HUES64 (cell line): ENCODE data around the gene BTD.

ENCODE experiments used
- H3K27ac ChIP-seq: 2 replicates; pipeline ENCODE4 v1.7.0; 2013; ENCODE audit warnings: low read depth, low read length, inconsistent platforms
- H3K27me3 ChIP-seq: 2 replicates; pipeline ENCODE4 v1.6.1; 2013; ENCODE audit warnings: mild to moderate bottlenecking, low read length; ENCODE audit not compliant: insufficient read depth
- H3K36me3 ChIP-seq: 2 replicates; pipeline ENCODE4 v1.6.1; 2013; ENCODE audit warnings: mild to moderate bottlenecking, low read length; ENCODE audit not compliant: insufficient read depth
- H3K4me1 ChIP-seq: 2 replicates; pipeline ENCODE4 v1.6.1; 2013; ENCODE audit warnings: mild to moderate bottlenecking, low read length, moderate library complexity; ENCODE audit not compliant: insufficient read depth
- H3K4me3 ChIP-seq: 2 replicates; pipeline ENCODE4 v1.5.1; 2013; ENCODE audit warnings: mild to moderate bottlenecking, low read length, moderate library complexity
- H3K9ac ChIP-seq: 2 replicates; pipeline ENCODE4 v1.6.1; 2013; ENCODE audit warnings: mild to moderate bottlenecking, low read depth, low read length
- H3K9me3 ChIP-seq: 2 replicates; pipeline ENCODE4 v1.6.1; 2013; ENCODE audit warnings: low read depth, low read length; ENCODE audit not compliant: insufficient read depth
- WGBS: fragments of 150-250, 120-280 bp; methylation state at CpG from one replicate; pipeline ENCODE4 v1.1.7; 2013; ENCODE audit warnings: missing lambda C conversion rate; 5-methylcytosine and 5-hydroxymethylcytosine counted together

BTD gene

DNA sequence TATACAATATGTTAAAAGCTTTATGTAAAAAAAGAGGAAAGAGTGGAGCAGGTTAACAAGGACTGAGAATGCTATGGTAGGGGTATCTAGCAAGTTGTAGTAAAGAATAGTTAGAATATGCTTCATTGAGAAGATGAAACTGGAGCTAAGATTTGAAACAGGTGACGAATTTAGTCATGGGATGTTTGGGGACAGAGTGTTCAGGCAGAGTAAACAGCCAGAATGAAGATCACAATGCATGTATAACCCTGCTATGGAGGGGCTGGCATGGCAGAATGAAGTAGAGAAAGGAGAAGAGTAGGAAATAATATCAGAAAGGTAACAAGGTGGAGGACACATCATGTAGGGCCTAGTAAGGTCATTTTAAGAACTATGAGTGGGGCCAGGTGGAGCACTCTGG lies 72.0 kb downstream of the BTD start:
- no peak overlapping the region for H3K4me3 ChIP-seq
- H3K27ac ChIP-seq: no peak overlapping the region
- WGBS: 92% methylated on average over 1 of the region's 1 CpG
- H3K9me3 ChIP-seq: no peaks in the 10 kb centered on the region
- no peaks in the 10 kb centered on the region for H3K27me3 ChIP-seq
- peaks cover 81% of the 10 kb centered on the region for H3K36me3 ChIP-seq
- H3K9ac ChIP-seq: no peak overlapping the region
- peaks cover 11% of the 10 kb centered on the region; the same call in 1 of the 2 replicates for H3K4me1 ChIP-seq

DNA sequence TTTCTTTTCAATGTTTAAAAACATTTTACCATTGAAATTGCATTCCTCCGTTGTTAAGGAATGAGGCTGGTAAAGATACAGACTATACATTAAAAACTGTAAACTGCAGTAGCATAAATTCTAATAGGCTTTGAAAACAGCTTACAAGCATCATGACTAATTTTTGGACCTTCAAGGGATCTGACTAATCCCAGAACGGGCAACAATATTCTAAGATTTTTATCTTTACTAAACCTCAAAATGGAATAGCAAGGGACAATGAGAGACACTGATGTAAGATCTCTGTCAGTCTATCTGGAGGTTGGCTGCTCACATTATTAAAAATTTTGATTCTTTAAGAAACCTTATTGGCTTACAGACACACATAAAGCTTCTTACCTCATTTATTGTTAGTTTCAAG lies 74.7 kb downstream of the BTD start:
- Histone ChIP-seq H3K9me3 (no peaks in the 10 kb centered on the region), H3K4me1 (no peaks in the 10 kb centered on the region), H3K27ac (no peak overlapping the region), H3K9ac (no peak overlapping the region), H3K27me3 (no peaks in the 10 kb centered on the region), H3K4me3 (no peak overlapping the region), H3K36me3 (peaks cover 75% of the 10 kb centered on the region)
- 100% methylated on average over 1 of the region's 2 CpGs for WGBS

DNA sequence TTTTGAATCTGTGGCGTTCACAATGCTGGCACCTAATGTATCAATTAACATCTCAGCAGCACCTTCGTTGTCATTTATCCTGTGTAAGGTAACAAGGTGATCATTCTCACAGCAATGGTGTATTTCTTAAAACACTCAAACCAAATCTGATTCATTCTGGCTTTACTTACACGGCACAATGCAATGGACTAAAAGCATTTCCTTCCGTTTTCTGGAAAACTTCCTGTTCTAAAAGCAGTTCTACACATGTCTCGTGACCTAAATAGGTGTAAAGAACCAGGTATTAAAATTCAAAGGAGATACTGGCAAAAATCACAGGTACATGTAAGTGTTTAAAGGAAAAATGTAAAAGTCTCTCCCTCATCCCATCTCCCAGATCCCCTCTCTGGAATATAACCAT lies 77.8 kb downstream of the BTD start:
- Histone ChIP-seq H3K36me3 (peaks cover 81% of the 10 kb centered on the region), H3K27ac (no peak overlapping the region), H3K4me3 (no peak overlapping the region), H3K9me3 (no peaks in the 10 kb centered on the region), H3K4me1 (no peaks in the 10 kb centered on the region), H3K9ac (no peak overlapping the region), H3K27me3 (no peaks in the 10 kb centered on the region)
- WGBS: 96% methylated on average over 5 of the region's 5 CpGs

GRCh38 chr3:15681668-15682067 lies 80.1 kb downstream of the BTD start:
- Histone ChIP-seq H3K4me1 (no peaks in the 10 kb centered on the region), H3K9ac (no peak overlapping the region), H3K36me3 (peaks cover 83% of the 10 kb centered on the region), H3K27ac (no peak overlapping the region), H3K4me3 (no peak overlapping the region), H3K27me3 (no peaks in the 10 kb centered on the region), H3K9me3 (no peaks in the 10 kb centered on the region)
- WGBS: 100% methylated on average over 2 of the region's 2 CpGs

- H3K27ac ChIP-seq: no peak overlapping the region
- no peaks in the 10 kb centered on the region for H3K4me1 ChIP-seq
- H3K9ac ChIP-seq: no peak overlapping the region
- H3K4me3 ChIP-seq: no peak overlapping the region
- WGBS: 94% methylated on average over 2 of the region's 3 CpGs
- H3K36me3 ChIP-seq: peaks cover 80% of the 10 kb centered on the region
- no peaks in the 10 kb centered on the region for H3K9me3 ChIP-seq
- H3K27me3 ChIP-seq: no peaks in the 10 kb centered on the region
Measured at GRCh38 chr3:15682561-15683185, 81.1 kb downstream of the BTD start.

DNA sequence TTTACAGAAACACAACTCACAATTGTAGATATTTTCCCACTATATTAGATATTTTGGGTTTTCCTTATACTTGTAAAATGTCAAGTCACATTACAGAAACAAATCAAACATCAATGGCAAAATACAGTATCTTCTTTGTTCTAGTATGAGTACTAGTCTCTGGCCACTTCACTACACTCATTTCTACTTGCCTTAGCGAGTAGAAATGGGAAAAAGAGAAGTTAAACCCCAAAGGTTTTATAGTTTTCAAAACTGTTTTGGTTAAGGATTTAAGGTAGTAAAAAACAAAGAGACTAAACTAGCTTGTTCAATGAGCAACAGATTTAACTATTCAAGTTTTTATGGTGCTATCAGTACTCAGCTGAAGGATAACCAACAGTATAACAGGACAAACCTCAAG lies 81.7 kb downstream of the BTD start:
- H3K27me3 ChIP-seq: no peaks in the 10 kb centered on the region
- H3K27ac ChIP-seq: no peak overlapping the region
- H3K4me3 ChIP-seq: no peak overlapping the region
- peaks cover 80% of the 10 kb centered on the region for H3K36me3 ChIP-seq
- WGBS: no CpG with 5 or more reads among the region's 1 CpG
- H3K4me1 ChIP-seq: no peaks in the 10 kb centered on the region
- no peaks in the 10 kb centered on the region for H3K9me3 ChIP-seq
- no peak overlapping the region for H3K9ac ChIP-seq

DNA sequence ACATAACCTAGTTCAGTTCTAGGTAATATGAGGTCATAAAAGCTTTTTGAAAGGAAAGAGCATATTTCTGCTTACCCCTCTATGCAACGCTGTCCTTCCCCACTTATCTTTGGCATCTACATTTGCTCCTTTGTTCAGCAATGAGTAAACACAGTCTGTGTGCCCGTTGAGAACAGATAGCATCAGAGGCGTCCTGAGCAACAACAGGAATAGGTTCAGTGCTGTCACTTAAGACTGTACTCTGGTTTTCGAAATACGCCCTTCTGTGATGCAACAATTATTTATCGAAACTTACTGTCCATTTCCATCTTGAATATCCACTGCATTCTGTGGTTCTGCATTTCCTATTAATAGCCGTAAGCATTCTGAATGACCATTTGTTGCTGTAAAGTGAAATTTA lies 84.4 kb downstream of the BTD start:
- H3K4me3 ChIP-seq: no peak overlapping the region
- H3K9ac ChIP-seq: no peak overlapping the region
- peaks cover 89% of the 10 kb centered on the region for H3K36me3 ChIP-seq
- no peaks in the 10 kb centered on the region for H3K27me3 ChIP-seq
- 94% methylated on average over 6 of the region's 7 CpGs for WGBS
- no peak overlapping the region for H3K27ac ChIP-seq
- no peaks in the 10 kb centered on the region for H3K4me1 ChIP-seq
- H3K9me3 ChIP-seq: no peaks in the 10 kb centered on the region

DNA sequence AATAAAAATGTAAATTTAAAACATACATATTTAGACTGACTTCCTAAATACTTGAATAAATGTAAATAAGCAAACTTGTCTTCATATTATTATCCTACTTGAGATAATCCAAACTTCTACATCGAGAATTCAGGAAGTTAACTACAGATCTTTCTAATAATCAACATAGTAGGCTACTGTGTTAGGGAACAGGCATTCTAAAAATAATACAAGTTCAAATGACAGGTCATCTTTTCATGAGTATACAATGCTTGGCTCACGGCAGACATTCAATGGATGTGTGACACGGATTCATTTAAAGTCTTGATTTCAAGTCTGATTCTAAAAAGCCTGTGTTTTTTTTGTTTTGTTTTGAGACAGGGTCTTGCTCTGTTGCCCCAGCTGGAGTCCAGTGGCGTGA lies 88.7 kb downstream of the BTD start:
- H3K9me3 ChIP-seq: no peaks in the 10 kb centered on the region
- no peaks in the 10 kb centered on the region for H3K27me3 ChIP-seq
- no peak overlapping the region for H3K27ac ChIP-seq
- H3K4me3 ChIP-seq: no peak overlapping the region
- peaks cover 86% of the 10 kb centered on the region for H3K36me3 ChIP-seq
- no peak overlapping the region for H3K9ac ChIP-seq
- H3K4me1 ChIP-seq: no peaks in the 10 kb centered on the region
- WGBS: 96% methylated on average over 4 of the region's 4 CpGs

- Histone ChIP-seq H3K9ac (no peak overlapping the region), H3K9me3 (no peaks in the 10 kb centered on the region), H3K36me3 (peaks cover 85% of the 10 kb centered on the region), H3K4me3 (no peak overlapping the region), H3K27me3 (no peaks in the 10 kb centered on the region), H3K4me1 (no peaks in the 10 kb centered on the region), H3K27ac (no peak overlapping the region)
- WGBS: 98% methylated on average over 5 of the region's 5 CpGs
Measured at GRCh38 chr3:15690748-15691147, 89.2 kb downstream of the BTD start.

DNA sequence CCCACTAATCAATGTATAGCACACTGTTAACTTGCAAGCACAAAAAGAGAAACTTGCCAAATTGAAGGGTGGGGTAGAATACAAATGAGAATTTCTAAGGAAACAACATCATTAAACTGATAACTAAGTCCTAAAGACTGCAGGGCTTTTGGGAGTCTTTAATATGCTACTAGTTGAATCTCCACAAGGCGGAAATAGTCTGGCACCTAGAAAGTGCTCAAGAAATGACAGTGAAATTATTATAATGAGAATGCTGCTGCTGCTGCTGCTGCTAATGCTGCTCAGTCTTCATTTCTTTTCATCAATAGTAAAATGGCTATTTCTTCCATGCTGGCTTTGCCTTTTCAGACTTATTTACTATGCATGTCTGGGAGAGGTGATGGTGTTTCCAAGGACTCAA lies 91.8 kb downstream of the BTD start:
- Histone ChIP-seq H3K4me3 (no peak overlapping the region), H3K9me3 (no peaks in the 10 kb centered on the region), H3K9ac (no peak overlapping the region), H3K27ac (no peak overlapping the region), H3K27me3 (no peaks in the 10 kb centered on the region), H3K4me1 (no peaks in the 10 kb centered on the region), H3K36me3 (peaks cover 62% of the 10 kb centered on the region)
- no CpG with 5 or more reads among the region's 1 CpG for WGBS

DNA sequence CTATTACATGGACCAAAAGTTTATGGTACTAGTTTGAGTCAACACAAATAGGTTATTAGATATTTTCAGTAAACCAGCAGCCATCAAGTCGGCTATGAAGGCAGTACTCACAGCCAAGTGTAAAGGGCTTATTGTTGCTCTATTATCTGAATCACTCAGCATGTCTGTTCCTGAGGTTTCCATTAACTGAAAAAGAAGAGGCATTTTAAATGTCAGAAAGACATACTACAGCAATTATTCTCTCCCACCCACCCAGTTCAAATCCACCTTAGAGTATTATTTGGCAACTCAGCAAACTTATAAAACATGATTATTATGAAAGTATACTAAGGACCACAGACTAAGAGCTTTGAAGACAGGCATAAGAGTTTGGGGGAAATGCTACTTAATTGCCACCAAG lies 93.1 kb downstream of the BTD start:
- Histone ChIP-seq H3K27ac (no peak overlapping the region), H3K27me3 (no peaks in the 10 kb centered on the region), H3K36me3 (peaks cover 50% of the 10 kb centered on the region), H3K9me3 (no peaks in the 10 kb centered on the region), H3K9ac (no peak overlapping the region), H3K4me1 (no peaks in the 10 kb centered on the region), H3K4me3 (no peak overlapping the region)
- WGBS: 100% methylated on average over 1 of the region's 1 CpG
